HG02970 (cell line): ENCODE data around the gene MRPL28.
"Not testable (repeated sequence)": the region's sequence is repeated elsewhere in the genome, so short reads cannot be mapped to it uniquely, and the experiment has no call there.

Experiments
- ATAC-seq: cut with Tn5 transposase; IDR thresholded peaks from one replicate; pipeline ENCODE4 v1.9.1; 2021; ENCODE audit warnings: mild to moderate bottlenecking, moderate library complexity, moderate number of reproducible peaks; ENCODE audit not compliant: unreplicated experiment, low FRiP score

MRPL28 gene

DNA sequence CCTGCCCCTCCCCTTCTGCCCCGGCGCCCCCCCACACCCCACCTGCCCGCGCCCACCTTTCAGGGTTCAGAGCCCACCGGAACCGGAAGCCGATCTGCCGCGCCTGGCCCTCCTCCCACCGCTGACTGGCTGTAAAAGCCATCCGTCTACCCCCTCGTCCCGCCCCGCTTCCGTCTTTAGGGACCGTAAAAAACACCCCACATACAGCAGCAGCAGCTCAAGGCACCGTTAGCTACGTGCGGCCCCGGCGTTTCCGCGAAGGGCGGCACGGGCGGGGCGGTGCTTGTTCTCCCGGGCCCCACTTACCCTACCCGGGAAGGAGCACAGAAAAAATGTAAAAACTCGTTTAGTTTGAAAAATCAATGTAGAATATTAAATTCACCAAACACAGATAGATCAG, at the start of gene MRPL28:
Gene MRPL28, minus strand, starts transcription at position 96 of the 400 bp plus-strand sequence. CDS start 320 bp downstream, outside the sequence.
- ATAC-seq = peak; percentile 61

GRCh38 chr16:415170-415498, 44.8 kb upstream of the MRPL28 start:
- ATAC-seq = not testable (repeated sequence)

DNA sequence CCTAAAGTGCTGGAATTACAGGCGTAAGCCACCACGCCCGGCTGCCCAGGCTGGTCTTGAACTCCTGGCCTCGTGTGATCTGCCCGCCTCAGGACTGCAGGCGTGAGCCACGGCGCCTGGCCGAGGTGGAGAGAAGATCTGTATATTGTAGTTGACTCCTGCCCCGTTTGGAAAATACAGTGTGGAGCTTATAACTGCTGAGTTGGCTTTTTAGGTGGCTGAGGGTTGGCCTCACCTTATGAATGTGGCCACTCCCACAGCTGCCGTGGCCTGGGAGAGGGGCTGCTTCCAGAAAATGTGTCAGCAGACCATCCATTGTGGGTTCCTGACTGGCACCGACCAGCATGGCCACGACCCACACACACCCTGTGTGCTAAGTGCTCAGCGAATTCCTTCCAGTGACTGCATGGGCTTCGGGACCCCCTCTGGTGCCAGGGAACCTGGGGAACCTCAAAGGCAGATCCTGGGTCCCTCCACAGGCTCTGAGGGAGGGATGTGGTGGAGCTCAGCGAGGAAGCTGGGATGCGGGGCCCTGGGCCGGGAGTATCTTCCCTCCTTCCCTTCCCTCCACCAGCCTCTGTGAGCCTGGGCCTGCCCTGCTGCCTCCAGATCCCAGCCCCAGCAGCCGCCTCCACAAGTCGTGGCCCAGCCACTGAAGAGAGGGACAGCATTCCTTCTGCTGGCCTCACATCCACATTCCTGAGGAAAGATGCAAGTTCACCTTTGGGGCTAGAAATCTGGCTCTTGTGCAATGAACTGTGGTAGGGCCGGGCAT, 44.2 kb upstream of the MRPL28 start:
- ATAC-seq = no peak

DNA sequence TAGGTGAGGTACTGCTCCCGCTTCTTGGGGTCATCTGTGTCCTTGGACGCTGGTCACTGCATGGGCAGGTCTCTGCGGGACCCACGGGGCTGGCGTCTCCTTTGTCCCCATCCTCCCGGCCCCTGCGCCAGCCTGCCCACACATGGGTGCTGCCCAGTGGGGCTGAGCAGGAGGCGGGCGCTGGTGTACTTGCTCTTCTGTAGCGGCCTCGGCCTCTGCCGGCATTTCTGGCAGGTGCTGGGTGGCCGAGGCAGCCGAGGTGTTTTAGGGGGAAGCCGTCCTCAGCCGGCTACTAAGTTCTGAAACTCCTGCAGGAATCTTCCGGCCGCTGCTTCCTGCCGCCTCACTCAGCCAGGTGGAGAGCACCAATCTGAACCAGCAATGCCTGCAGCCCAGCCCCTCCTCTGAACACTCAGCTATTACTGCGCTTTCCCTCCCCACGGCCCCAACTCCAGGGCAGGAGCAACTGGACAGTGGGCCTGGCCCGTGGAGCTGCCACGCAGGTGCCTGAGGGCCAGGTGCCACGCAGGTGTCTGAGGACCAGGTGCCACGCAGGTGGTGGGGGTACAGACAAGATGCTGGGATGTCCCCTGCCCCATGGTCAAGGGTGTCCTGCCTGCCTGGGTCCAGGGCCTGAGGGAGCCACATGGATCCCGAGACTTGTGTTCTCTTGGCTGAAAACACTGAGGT, 41.4 kb upstream of the MRPL28 start:
- ATAC-seq = no peak

GRCh38 chr16:410516-411178, 40.3 kb upstream of the MRPL28 start:
- ATAC-seq = no peak

DNA sequence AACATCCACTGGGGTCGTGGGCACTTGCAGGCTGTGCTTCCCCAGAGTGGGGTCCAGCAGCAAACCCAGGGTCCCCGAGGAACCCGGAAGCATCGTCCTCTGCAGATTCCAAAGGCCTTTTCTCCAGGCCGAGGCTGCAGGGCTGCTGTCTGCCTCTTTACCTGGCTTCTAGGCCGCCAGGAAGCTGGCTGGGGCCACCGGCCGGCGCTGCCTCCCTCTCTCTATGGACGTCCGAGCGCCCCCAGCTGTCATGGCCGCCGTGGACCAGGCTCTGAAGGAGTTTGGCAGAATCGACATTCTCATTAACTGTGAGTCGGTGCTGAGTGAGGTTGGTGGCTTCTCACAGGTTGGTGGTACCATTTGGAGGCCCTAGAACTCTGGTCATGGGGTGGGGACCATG, 36.9 kb upstream of the MRPL28 start:
- no peak for ATAC-seq

GRCh38 chr16:405548-406506, 35.5 kb upstream of the MRPL28 start:
- no peak for ATAC-seq

- ATAC-seq = no peak
Observed at GRCh38 chr16:404971-405486, 34.7 kb upstream of the MRPL28 start.

GRCh38 chr16:401468-402348, 31.4 kb upstream of the MRPL28 start, which contains the start of gene DECR2:
Gene DECR2, plus strand, starts transcription at chr16:401885. Its CDS starts 79 bp downstream, at chr16:401964.
- ATAC-seq = peak; percentile 49

DNA sequence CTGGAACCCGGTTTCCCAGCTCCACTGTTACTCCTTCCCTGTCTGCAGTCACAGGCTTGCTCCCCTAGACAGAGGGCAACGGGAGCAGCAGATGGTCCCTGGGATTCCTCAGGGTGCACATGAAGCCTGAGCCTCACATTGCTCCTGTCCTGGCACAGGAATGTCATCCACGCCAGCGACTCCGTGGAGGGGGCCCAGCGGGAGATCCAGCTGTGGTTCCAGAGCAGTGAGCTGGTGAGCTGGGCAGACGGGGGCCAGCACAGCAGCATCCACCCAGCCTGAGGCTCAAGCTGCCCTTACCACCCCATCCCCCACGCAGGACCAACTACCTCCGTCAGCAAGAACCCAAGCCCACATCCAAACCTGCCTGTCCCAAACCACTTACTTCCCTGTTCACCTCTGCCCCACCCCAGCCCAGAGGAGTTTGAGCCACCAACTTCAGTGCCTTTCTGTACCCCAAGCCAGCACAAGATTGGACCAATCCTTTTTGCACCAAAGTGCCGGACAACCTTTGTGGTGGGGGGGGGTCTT, 29.8 kb upstream of the MRPL28 start:
- ATAC-seq = no peak

DNA sequence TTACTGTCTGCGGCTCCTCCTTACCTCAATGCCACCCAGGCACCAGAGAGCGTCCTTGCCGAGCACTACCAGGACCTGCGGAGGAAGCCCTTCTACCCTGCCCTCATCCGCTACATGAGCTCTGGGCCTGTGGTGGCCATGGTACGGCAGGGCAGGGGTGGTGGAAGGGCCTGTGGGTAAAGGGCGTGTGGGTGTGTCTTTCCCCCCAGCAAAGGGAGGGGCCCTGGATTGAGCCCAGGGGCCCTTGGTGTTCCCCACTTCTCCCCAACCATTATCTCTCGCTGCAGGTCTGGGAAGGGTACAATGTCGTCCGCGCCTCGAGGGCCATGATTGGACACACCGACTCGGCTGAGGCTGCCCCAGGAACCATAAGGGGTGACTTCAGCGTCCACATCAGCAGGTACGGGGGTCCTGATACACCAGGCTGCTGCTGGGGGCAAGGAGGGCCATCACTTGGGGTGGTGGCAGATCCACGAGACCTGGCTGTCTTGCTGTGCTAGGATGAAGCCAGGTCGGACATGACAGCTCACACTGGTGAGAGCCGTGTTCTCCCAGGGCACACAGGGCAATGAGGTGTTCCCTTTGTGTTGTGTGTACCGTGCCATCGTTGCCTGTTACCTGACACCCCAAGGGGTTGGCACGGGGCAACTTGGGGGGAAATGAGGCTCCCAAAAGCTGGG, 29.1 kb upstream of the MRPL28 start:
- no peak for ATAC-seq

DNA sequence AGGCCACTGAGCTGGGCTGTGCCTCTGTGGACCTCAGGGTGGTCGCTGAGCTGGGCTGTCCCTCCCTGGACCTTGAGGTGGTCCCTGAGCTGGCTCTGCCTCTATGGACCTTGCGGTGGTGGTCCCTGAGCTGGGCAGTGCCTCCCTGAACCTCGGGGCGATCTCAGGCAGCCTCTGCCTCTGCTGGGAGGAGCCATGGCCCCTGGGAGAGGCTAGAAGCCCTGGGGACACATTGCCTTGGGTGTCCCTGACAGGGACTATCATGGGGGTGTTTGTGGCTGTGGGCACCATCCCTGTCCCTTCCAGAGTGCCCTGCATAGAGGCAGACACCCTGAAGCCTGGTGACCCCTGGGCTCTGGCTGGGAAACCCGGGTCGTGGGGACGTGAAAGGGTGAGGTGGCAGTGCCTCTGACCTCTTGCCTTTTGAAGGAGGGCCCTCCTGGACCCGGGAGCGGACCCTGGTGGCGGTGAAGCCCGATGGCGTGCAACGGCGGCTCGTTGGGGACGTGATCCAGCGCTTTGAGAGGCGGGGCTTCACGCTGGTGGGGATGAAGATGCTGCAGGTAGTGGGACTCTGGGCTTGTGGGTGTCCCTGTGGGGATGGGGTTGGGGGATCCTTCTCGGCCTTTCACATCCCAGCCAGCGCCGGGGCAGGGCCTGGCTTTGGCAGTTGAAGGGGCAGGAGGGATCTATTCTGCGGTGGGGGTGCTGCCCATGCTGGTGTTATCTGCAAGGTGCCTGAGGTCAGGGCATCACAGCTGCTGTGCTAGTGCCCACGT, 28.4 kb upstream of the MRPL28 start:
- no peak for ATAC-seq

DNA sequence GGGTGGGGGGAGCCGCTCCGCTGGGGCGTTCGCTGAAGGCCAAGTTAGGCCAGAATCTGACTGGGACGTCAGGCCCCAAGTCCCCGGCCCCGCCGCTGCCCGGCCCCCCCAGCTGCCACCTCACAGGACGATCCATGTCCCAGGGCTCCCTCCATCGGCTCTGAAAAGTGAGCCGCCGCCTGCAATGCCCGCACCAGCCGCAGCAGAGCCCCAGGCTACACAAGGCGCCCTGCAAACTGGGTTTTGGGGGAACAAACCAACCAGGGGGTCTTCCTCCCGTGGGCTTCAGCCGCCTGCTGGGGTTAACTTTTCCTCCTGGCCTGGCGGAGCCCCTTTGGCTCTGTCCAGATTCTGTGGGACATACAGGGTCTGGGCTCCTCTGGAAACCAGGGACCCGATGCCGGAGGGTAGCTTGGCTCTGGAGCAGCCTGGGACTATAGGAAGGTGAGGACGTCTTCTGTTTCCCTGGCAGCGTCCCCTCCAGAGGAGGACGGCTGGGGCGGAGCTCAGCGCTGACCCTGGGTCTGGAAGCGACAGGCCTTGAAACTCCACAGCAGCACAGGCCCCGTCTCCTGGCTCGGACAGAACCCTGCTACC, 27.5 kb upstream of the MRPL28 start:
- no peak for ATAC-seq

- ATAC-seq = no peak
Observed at GRCh38 chr16:397135-397661, 26.9 kb upstream of the MRPL28 start, which contains the start of gene NME4. Gene NME4, plus strand, starts transcription at chr16:397199. Its CDS starts 24 bp downstream, at chr16:397223.

DNA sequence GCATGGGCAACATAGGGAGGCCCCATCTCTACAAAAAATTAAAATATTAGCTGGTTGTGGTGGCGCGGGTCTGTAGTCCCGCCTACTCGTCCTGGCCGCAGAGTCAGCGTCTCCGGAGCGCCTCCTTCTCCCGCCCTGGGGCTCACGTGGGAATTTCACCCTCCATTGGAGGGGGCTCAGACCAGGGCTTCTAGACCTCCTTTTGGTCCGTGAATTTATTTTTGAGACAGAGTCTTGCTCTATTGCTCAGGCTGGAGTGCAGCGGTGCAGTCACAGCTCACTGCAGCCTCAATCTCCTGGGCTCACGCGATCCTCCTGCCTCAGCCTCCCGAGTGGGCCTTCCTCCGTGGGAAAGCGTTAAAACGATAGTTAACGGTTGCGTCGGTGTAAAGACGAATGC, 26.3 kb upstream of the MRPL28 start:
- no peak for ATAC-seq

DNA sequence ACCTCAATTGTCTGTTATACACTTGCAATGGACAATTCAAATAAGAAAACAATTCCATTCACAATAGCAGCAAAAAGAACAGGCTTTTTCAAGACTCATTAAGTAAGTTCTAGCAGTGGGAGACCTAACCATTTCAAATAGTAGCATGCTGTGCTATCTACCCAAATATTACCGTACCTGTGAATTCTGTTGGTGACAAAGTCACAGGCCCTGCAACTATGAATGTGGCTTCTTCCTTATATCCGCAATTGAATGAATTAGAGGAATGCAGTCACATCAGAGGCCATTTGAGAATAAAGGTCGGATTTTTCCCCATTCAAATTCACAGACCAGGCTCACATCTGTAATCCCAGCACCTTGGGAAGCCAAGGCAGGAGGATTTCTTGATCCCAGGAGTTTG, 25.9 kb upstream of the MRPL28 start:
- no peak for ATAC-seq
